ENCODE data around the gene PARP4.

DNA sequence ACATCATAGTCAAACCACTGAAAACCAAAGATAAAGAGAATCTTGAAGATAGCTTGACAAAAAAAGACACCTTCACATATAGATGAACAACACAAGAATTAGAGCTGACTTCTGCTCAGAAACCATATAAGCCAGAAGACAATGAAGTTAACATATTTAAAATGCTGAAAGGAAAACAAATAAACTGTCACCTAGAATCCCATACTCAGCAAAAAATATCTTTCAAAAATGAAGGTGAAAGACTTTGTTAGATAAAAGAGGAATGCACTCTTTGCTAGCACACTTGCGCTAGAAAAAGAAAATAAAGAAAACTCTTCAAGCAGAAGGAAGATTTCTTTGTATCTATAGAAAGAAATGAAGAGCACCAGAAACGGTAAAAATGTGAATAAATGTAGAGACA is 49.5 kb downstream of the PARP4 start:
- TF ChIP-seq, protein P1, sequence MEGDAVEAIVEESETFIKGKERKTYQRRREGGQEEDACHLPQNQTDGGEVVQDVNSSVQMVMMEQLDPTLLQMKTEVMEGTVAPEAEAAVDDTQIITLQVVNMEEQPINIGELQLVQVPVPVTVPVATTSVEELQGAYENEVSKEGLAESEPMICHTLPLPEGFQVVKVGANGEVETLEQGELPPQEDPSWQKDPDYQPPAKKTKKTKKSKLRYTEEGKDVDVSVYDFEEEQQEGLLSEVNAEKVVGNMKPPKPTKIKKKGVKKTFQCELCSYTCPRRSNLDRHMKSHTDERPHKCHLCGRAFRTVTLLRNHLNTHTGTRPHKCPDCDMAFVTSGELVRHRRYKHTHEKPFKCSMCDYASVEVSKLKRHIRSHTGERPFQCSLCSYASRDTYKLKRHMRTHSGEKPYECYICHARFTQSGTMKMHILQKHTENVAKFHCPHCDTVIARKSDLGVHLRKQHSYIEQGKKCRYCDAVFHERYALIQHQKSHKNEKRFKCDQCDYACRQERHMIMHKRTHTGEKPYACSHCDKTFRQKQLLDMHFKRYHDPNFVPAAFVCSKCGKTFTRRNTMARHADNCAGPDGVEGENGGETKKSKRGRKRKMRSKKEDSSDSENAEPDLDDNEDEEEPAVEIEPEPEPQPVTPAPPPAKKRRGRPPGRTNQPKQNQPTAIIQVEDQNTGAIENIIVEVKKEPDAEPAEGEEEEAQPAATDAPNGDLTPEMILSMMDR (IDR thresholded peaks at IDR 0.05; ENCODE audit: insufficient read depth, low read length), result no peak
- TF ChIP-seq SPI1 (IDR thresholded peaks at IDR 0.05; ENCODE audit: borderline replicate concordance, low read depth) (no peak), POLR2AphosphoS5 (IDR thresholded peaks at IDR 0.05; ENCODE audit: low read depth) (no peak), GABPA (IDR thresholded peaks at IDR 0.05; ENCODE audit: low read depth) (no peak)

All from HL-60 (cell line).